GM04504 (cell line): ENCODE data around the gene CACNA2D3.
"Not testable (repeated sequence)": the region's sequence is repeated elsewhere in the genome, so short reads cannot be mapped to it uniquely, and the experiment has no call there.

ENCODE experiments used
- DNase-seq: peaks from one replicate; pipeline ENCODE4 v3.0.0-alpha.2; 2012; ENCODE audit warnings: low read depth

The CACNA2D3 gene

GRCh38 chr3:54464554-54464953 is 342.2 kb downstream of the CACNA2D3 start:
- not testable (repeated sequence) for DNase-seq

GRCh38 chr3:54476891-54477290 is 354.5 kb downstream of the CACNA2D3 start:
- DNase-seq: no peak

- no peak for DNase-seq
Measured at GRCh38 chr3:54481606-54482365, 359.4 kb downstream of the CACNA2D3 start.

- DNase-seq: no peak
Measured at GRCh38 chr3:54484334-54484733, 362.0 kb downstream of the CACNA2D3 start.

- DNase-seq: no peak
Measured at GRCh38 chr3:54486317-54486716, 364.0 kb downstream of the CACNA2D3 start.

- no peak for DNase-seq
Measured at GRCh38 chr3:54488297-54488696, 365.9 kb downstream of the CACNA2D3 start.

- DNase-seq: no peak
Measured at GRCh38 chr3:54494209-54494608, 371.9 kb downstream of the CACNA2D3 start.

GRCh38 chr3:54506603-54507002 is 384.3 kb downstream of the CACNA2D3 start:
- DNase-seq: no peak

- DNase-seq: no peak
Measured at GRCh38 chr3:54507876-54508460, 385.6 kb downstream of the CACNA2D3 start.

GRCh38 chr3:54510506-54510905 is 388.2 kb downstream of the CACNA2D3 start:
- no peak for DNase-seq

- DNase-seq: no peak
Measured at GRCh38 chr3:54511766-54512365, 389.5 kb downstream of the CACNA2D3 start.

GRCh38 chr3:54514006-54514405 is 391.7 kb downstream of the CACNA2D3 start:
- DNase-seq: no peak

- no peak for DNase-seq
Measured at GRCh38 chr3:54514416-54514815, 392.1 kb downstream of the CACNA2D3 start.

- DNase-seq: no peak
Measured at GRCh38 chr3:54515441-54516213, 393.3 kb downstream of the CACNA2D3 start.

GRCh38 chr3:54517424-54517823 is 395.1 kb downstream of the CACNA2D3 start:
- no peak for DNase-seq

GRCh38 chr3:54518011-54518675 is 395.8 kb downstream of the CACNA2D3 start:
- no peak for DNase-seq

- no peak for DNase-seq
Measured at GRCh38 chr3:54519493-54519892, 397.1 kb downstream of the CACNA2D3 start.

GRCh38 chr3:54520060-54520459 is 397.7 kb downstream of the CACNA2D3 start:
- DNase-seq: no peak

GRCh38 chr3:54527521-54527920 is 405.2 kb downstream of the CACNA2D3 start:
- no peak for DNase-seq

- DNase-seq: peak; percentile 4
Measured at GRCh38 chr3:54527953-54528352, 405.6 kb downstream of the CACNA2D3 start.

GRCh38 chr3:54528668-54529067 is 406.3 kb downstream of the CACNA2D3 start:
- no peak for DNase-seq

- no peak for DNase-seq
Measured at GRCh38 chr3:54530091-54530490, 407.7 kb downstream of the CACNA2D3 start.
